NCI-H748 treated with DMSO at 0.1 percent for 48 hours (cell line): ENCODE data around the gene MGAT4A.

Experiments
- DNase-seq: peaks from one replicate; lab custom pipeline; 2025; lab: John Stamatoyannopoulos, UW

MGAT4A gene

GRCh38 chr2:98572211-98572610 is 158.7 kb downstream of the MGAT4A start:
- DNase-seq, result no peak

DNA sequence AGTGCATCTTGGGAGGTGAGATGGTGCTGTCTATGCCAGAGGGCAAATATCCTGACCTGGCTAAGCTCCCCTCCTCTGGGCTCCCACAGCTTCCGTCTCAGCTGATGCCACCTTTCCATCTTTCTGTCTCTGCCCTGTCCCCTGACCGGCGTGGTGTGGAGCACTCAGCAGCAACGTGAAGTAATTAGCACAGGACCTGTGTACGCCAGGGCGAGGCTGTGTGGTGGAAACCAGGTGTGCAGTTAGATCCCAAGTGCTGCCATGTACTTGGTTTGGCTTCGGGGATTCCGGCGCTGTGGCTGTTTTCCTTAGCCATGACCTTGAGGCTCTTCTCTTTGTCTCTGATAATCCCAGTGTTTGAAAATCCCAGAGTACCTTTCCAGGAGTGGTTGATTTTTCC is 159.1 kb downstream of the MGAT4A start:
- DNase-seq, result no peak

- DNase-seq, result no peak
Observed at GRCh38 chr2:98571121-98571701, 159.7 kb downstream of the MGAT4A start.

DNA sequence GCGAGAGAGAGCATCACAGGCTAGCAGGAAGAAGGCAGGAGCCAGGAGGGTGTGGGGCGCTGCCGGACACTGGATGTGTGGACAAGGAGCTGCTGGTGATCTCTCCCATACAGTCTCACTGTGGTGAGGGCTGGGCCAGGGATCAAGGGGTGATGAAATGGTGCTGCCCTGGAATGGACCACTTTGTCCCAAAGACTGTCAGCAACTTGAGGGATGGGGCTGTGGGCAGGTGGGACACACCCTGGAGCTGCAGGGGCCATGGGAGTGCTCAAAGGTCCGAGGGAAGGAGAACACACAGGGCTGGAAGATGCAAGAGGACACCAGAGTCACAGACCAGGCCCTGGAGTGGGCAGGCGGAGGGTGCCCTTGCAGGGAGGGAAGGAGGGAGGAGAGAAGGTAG is 160.6 kb downstream of the MGAT4A start:
- no peak for DNase-seq

GRCh38 chr2:98569915-98570314 is 161.0 kb downstream of the MGAT4A start:
- no peak for DNase-seq

DNA sequence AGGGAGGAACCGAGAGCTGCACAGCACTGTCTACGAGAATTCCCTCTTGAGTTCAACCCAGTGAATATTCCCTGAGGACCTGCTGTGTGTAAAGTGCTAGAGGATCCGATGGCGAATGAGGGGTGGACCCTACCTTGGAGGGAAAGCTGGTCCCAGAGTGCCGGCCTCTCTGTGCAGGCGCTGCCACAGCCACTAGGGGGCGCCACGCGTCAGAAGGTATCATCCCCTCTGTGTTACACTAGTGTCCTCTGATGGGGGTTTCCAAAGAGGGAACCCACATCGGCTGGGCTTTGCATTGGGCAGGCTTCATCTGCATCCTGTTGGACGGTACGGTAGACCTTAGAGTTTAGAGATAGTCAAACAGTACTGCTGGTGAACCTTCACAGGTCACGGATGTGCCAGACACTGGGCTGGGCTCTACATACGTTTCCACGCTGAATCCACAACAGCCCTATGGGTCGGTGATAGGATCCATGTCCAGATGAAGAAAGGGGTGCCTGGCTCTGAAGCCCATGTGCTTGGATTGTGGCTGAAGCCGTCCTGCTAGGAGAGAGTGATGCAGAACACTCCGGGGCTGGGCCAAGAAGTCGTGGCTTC is 161.6 kb downstream of the MGAT4A start:
- DNase-seq, result no peak
